Stimulated activated memory B cell treated with anti-CD40 and anti-IgM and Interleukin-4, amounts not matched to agents 10 μg/mL and 1 μg/mL and 100 μg/mL, for 72 hours (primary cell): ENCODE measurements around the gene VMP1.
"Not testable (repeated sequence)": the region's sequence is repeated elsewhere in the genome, so short reads cannot be mapped to it uniquely, and the experiment has no call there.

Experiments used
- ATAC-seq: fragments of 150-1000 bp; cut with Tn5 transposase; 2 replicates; pipeline ENCODE4 v1.10.0; 2021
- H3K27ac Mint-ChIP-seq: one replicate; pipeline ENCODE4 v1.8.0; 2022; ENCODE audit warnings: mild to moderate bottlenecking, mixed read lengths
- H3K27me3 Mint-ChIP-seq: one replicate; pipeline ENCODE4 v1.8.0; 2022; ENCODE audit warnings: mixed read lengths
- H3K36me3 Mint-ChIP-seq: one replicate; pipeline ENCODE4 v1.8.0; 2022; ENCODE audit warnings: mixed read lengths
- H3K4me1 Mint-ChIP-seq: one replicate; pipeline ENCODE4 v1.8.0; 2022; ENCODE audit warnings: mixed read lengths
- H3K4me3 Mint-ChIP-seq: one replicate; pipeline ENCODE4 v1.8.0; 2022; ENCODE audit warnings: mild to moderate bottlenecking, moderate library complexity, mixed read lengths
- H3K9me3 Mint-ChIP-seq: one replicate; pipeline ENCODE4 v1.8.0; 2022; ENCODE audit warnings: mixed read lengths

Gene VMP1

DNA sequence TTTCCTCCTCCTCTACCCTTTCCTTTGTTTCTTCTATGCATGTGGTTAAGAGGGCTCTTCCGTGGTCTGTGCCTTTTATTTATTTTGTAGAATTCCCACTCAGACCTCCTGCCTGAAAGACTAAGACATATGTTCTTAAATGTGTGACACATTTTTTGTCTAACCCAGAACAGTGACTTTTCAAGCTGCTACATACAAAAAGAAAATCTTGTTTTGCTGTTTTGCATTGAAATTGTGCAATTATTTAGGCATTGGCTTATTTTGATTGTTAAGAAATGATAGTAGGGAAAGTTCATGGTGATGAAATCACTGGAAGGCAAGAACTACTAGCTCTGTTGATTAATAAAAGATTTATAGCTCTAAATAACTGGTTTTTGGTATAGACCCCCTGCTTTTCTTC lies 108.5 kb downstream of the VMP1 start:
- no peak overlapping the region for H3K4me3 Mint-ChIP-seq
- H3K36me3 Mint-ChIP-seq = peaks cover 45% of the 10 kb centered on the region
- no peak for ATAC-seq
- H3K9me3 Mint-ChIP-seq = no peaks in the 10 kb centered on the region
- H3K4me1 Mint-ChIP-seq = peaks cover 10% of the 10 kb centered on the region
- H3K27me3 Mint-ChIP-seq = no peaks in the 10 kb centered on the region
- no peak overlapping the region for H3K27ac Mint-ChIP-seq

- Mint-ChIP-seq H3K4me3 (peak overlapping the region; percentile 68), H3K27me3 (no peaks in the 10 kb centered on the region), H3K27ac (peak overlapping the region; percentile 97), H3K9me3 (no peaks in the 10 kb centered on the region), H3K4me1 (peaks cover 56% of the 10 kb centered on the region), H3K36me3 (peaks cover 15% of the 10 kb centered on the region)
- peak; percentile 68 for ATAC-seq
These were observed 118.3 kb downstream of the VMP1 start for GRCh38 chr17:59825533-59826322.

- ATAC-seq = no peak
- no peaks in the 10 kb centered on the region for H3K27me3 Mint-ChIP-seq
- H3K4me3 Mint-ChIP-seq = peak overlapping the region; percentile 18
- H3K36me3 Mint-ChIP-seq = peaks cover 15% of the 10 kb centered on the region
- peaks cover 62% of the 10 kb centered on the region for H3K4me1 Mint-ChIP-seq
- H3K27ac Mint-ChIP-seq = peak overlapping the region; percentile 97
- H3K9me3 Mint-ChIP-seq = no peaks in the 10 kb centered on the region
These were observed 119.4 kb downstream of the VMP1 start for GRCh38 chr17:59826706-59827453.

DNA sequence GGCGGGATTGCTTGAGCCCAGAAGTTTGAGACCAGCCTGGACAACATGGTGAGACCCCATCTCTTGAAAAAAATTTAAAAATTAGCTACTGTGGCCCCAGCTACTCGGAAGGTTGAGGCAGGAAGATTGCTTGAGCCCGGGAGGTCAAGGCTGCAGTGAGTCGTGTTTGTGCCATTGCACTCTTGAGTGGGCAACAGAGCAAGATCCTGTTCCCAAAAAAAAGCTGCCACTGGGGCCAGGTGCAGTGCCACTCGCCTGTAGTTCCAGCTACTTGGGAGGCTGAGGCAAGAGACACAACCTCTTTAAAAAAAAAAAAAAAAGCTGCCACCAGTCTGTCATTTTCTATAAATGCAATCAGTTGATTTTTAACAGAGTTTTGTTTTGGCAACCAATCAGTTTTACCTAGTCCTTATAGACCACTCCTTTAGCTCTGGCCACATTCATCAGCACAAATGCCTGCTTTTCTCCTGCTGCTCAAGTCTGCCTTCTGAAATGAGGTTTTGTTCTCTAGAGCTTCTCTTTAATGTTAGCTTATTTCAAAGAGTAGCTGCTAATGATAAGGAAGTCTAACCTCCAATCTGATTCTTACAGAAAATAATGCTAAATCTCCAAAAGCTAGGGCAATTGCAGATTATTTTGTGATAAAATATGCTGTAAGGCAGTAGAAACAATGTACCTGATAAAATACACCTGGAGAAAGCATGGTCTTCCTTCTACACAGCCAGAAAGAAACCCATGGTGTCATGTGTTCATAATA lies 120.4 kb downstream of the VMP1 start:
- H3K36me3 Mint-ChIP-seq = peaks cover 8% of the 10 kb centered on the region
- H3K4me1 Mint-ChIP-seq = peaks cover 62% of the 10 kb centered on the region
- peak overlapping the region; percentile 97 for H3K27ac Mint-ChIP-seq
- no peak for ATAC-seq
- H3K9me3 Mint-ChIP-seq = no peaks in the 10 kb centered on the region
- H3K4me3 Mint-ChIP-seq = peak overlapping the region; percentile 48
- H3K27me3 Mint-ChIP-seq = no peaks in the 10 kb centered on the region

DNA sequence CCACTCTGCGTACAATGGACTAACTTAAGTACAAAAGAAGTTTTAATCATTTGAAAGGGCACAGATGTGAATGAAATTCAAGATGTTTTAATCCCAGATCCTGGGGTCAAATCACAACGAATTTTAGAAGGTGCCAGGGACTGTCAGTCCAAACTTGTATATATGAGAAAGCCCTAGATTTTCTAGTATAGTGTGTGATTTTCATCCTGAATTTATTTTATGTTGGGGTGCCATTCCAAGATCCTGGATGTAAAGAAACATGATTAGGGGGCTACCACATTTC lies 121.0 kb downstream of the VMP1 start:
- no peak for ATAC-seq
- Mint-ChIP-seq H3K4me1 (peaks cover 65% of the 10 kb centered on the region), H3K4me3 (peak overlapping the region; percentile 77), H3K9me3 (no peaks in the 10 kb centered on the region), H3K27me3 (no peaks in the 10 kb centered on the region), H3K27ac (peak overlapping the region; percentile 97), H3K36me3 (peaks cover 4% of the 10 kb centered on the region)

GRCh38 chr17:59828819-59829216 lies 121.4 kb downstream of the VMP1 start:
- peaks cover 66% of the 10 kb centered on the region for H3K4me1 Mint-ChIP-seq
- H3K4me3 Mint-ChIP-seq = peak overlapping the region; percentile 77
- not testable (repeated sequence) for H3K36me3 Mint-ChIP-seq, H3K9me3 Mint-ChIP-seq, H3K27me3 Mint-ChIP-seq
- peak; percentile 4 for ATAC-seq
- H3K27ac Mint-ChIP-seq = peak overlapping the region; percentile 97

DNA sequence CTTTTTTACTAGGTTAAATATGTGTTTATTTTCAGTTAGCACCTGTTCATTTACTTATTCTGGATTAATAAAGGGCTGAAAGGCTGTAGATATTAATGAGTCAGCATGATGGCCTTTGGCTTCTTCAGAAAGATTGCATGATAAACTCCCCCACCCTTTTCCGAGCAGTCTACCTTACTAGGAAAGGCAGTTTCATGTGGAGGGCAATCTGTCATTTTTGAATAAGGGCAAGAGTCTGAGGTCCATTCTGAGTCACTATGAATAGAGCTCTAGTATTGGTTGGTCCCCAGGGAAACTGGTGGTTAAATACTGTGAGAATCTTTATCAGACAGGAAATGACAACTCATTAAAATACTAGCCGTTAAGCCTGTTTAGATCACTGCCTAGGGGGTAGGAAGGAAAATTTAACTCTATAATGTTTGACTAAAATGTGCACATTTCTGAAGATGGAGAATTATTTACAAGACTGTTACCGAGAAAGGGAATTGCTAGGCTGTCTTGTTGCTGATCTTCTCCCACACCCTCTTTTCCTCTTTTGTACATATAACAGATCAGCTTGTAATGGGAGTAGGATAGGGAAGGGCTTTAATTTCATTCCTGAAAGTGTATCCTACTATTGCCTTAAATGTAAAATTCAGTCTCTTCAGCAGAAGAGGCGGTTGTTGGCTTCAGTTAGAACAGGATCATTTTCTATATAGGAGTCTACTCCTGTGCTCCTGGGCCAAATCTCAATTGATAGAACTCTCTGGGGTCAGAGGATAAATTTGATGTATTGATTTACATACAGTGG lies 122.0 kb downstream of the VMP1 start:
- H3K27me3 Mint-ChIP-seq = no peaks in the 10 kb centered on the region
- peak overlapping the region; percentile 97 for H3K27ac Mint-ChIP-seq
- peak; percentile 93 for ATAC-seq
- H3K36me3 Mint-ChIP-seq = no peaks in the 10 kb centered on the region
- peak overlapping the region; percentile 77 for H3K4me3 Mint-ChIP-seq
- peaks cover 66% of the 10 kb centered on the region for H3K4me1 Mint-ChIP-seq
- H3K9me3 Mint-ChIP-seq = no peaks in the 10 kb centered on the region

- H3K9me3 Mint-ChIP-seq = no peaks in the 10 kb centered on the region
- peak overlapping the region; percentile 97 for H3K27ac Mint-ChIP-seq
- no peaks in the 10 kb centered on the region for H3K27me3 Mint-ChIP-seq
- no peak overlapping the region for H3K4me3 Mint-ChIP-seq
- no peaks in the 10 kb centered on the region for H3K36me3 Mint-ChIP-seq
- peaks cover 66% of the 10 kb centered on the region for H3K4me1 Mint-ChIP-seq
- ATAC-seq = no peak
These were observed 122.7 kb downstream of the VMP1 start for GRCh38 chr17:59830007-59830630.

DNA sequence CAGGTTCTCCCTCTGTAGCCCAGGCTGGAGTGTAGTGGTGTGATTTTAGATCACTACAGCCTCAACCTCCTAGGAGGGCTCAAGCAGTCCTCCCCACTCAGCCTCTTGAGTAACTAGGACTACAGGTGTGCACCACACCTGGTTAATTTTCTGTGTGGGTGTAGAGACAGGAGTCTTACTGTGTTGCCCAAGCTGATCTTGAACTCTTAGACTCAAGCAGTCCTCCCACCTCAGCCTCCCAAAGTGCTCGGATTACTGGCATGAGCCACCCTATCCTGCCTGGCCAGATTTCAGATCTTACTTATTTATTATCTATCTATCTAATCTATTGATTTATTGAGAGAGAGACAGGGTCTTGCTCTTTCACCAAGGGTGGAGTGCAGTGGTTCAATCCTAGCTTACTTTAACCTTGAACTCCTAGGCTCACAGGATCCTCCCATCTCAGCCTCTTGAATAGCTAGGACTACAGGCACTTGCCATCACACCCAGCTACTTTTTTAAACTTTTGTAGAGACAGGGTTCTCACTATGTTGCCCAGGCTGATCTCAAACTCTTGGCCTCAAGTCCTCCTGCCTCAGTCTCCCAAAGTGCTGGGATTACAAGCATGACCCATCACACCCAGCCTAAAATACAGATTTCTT lies 123.5 kb downstream of the VMP1 start:
- no peaks in the 10 kb centered on the region for H3K36me3 Mint-ChIP-seq

DNA sequence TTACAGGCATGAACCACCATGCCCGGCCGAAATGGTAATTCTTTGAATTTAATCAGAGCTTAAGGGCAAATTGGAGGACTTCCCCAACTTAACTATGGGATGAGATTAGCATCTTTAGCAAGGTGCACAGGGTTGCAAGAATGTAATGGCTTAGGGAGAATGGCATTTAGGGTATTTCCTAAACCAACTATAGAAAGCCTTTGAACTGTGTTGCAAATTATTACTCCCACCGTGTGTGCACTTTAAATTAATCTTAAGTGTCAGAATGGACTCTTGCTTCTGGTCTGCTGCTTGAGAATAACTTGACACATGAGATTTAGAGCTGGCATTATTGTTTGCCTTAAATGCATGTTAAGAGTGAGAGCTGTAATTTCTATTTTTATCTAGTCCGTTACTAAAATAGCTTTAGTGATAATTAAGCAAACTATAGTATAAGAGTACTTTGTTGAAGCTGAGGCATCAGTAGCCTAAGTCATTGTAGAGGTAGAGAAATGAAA lies 125.5 kb downstream of the VMP1 start:
- H3K36me3 Mint-ChIP-seq = peaks cover 2% of the 10 kb centered on the region
- no peaks in the 10 kb centered on the region for H3K27me3 Mint-ChIP-seq
- H3K4me1 Mint-ChIP-seq = peaks cover 55% of the 10 kb centered on the region
- no peak overlapping the region for H3K4me3 Mint-ChIP-seq
- no peaks in the 10 kb centered on the region for H3K9me3 Mint-ChIP-seq
- H3K27ac Mint-ChIP-seq = peak overlapping the region; percentile 79
- ATAC-seq = no peak

More for the DNA sequence above, 123.5 kb downstream of the VMP1 start:
- Mint-ChIP-seq H3K27me3 (no peaks in the 10 kb centered on the region), H3K9me3 (no peaks in the 10 kb centered on the region), H3K4me1 (peaks cover 58% of the 10 kb centered on the region), H3K27ac (peak overlapping the region; percentile 97), H3K4me3 (no peak overlapping the region)
- ATAC-seq = no peak

DNA sequence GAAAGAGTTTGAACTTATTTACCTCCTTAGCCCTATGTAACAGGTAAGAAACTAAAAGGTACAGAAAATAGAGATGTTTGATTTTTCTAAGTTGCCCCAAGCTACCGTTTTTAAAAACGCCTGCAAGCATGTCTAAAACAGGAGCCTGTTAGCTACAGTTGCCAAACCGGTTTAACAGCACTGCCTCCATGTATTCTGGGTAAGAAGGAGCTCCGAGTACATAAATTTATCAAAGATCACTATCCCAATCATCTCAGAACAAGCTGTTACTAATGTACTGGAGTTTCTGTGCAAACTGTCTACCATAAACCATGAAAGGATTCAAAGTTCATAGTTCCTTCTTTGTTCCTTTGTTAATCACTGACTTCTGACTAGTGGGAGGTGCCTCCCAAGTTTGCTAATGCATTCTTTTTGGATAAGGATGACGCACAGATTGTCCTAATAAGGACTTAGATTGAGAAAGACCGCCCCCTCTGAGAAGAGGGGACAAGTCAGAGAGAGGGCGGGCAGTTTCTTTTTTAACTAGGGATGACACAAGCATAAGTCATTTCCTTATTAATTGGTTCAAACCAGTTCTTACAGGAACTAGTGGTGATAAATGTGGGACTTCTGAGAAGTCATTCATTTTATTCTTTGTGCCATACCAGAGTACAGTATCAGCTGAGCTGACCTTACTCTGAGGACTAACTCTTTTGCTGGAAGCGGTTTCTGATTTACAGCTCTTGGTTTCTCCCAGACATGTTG lies 130.0 kb downstream of the VMP1 start:
- no peaks in the 10 kb centered on the region for H3K27me3 Mint-ChIP-seq
- peaks cover 46% of the 10 kb centered on the region for H3K36me3 Mint-ChIP-seq
- no peaks in the 10 kb centered on the region for H3K9me3 Mint-ChIP-seq
- peak overlapping the region; percentile 99 for H3K4me3 Mint-ChIP-seq
- ATAC-seq = peak; percentile 95
- H3K27ac Mint-ChIP-seq = peak overlapping the region; percentile 100
- H3K4me1 Mint-ChIP-seq = peaks cover 48% of the 10 kb centered on the region

- Mint-ChIP-seq H3K4me3 (peak overlapping the region; percentile 99), H3K4me1 (peaks cover 48% of the 10 kb centered on the region), H3K36me3 (peaks cover 46% of the 10 kb centered on the region), H3K9me3 (no peaks in the 10 kb centered on the region), H3K27me3 (no peaks in the 10 kb centered on the region), H3K27ac (peak overlapping the region; percentile 100)
- ATAC-seq = no peak
These were observed 130.8 kb downstream of the VMP1 start for GRCh38 chr17:59838052-59838916.
